HG02642 (cell line): ENCODE data around the gene MAB21L4.

ENCODE experiments used
- ATAC-seq: cut with Tn5 transposase; IDR thresholded peaks from one replicate; pipeline ENCODE4 v1.9.1; 2021; ENCODE audit warnings: mild to moderate bottlenecking; ENCODE audit not compliant: unreplicated experiment, poor library complexity

MAB21L4 gene

DNA sequence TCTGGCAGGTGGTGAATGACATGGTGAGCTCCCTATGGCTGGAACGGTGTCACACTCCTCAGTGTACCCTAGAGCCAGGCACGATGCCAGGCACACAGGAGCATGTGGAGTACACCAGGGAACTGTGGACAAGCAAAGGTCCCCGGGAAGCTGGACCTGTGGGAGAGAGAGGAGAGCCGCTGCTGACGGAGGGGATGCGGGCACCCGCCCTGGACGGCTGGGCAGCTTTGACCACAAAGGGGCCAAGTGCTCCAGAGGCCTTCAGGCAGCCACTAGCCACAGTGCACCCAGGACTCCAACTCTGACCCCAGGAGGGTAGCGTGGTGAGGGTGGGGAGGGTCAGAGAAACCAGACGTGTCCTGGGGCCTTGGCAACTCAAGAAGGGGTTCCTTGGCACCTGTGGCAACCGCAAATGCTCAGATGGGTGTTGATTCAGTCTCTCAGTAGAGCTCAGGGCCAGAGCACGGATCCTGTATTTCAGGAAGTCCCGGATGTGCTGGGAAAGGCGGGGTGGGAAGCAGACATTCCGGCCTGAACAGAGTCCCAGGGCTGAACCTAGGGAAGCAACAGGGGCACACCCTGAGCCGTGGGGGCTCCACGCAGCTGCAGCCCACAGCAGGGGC is 2.3 kb upstream of the MAB21L4 start:
- no peak for ATAC-seq

DNA sequence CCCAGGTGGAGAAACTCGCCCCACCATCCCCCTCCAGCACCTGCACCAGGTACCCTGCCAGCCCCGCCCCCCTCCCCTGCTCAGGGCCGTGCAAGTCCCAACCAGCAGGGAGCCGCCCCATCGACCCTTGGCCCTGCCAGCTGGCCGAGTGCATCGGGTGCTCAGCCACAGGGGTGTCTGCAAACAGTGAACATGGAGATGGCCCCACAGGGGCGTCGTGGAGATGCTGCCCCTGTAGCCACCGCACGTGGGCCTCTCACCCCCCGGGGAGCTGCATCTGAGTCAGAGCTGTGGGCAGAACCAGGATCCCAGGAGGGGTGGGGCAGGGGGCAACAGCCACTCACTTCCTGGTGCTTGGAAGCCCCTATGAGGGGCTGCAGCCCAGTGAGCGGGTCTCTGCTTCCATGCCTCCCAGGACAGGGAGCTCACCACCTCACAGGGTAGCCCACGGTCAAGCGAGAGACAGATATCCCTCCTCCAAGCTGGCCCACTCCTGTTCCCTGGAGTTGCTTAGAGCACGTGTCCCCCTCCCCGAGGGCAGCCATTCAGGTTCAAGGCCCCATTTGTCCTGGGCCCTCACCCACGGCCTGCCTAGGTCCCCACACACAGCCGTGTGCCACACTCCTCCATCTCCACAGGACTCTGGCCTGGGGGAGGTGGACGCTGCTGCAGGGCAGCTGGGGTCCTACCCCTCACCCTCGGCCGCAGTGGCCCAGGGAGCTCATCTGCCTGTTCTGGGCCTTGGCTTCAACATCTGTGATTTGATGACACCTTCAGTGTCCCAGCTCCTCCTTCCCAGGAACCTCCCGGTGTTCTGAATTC is 1.1 kb upstream of the MAB21L4 start:
- no peak for ATAC-seq

DNA sequence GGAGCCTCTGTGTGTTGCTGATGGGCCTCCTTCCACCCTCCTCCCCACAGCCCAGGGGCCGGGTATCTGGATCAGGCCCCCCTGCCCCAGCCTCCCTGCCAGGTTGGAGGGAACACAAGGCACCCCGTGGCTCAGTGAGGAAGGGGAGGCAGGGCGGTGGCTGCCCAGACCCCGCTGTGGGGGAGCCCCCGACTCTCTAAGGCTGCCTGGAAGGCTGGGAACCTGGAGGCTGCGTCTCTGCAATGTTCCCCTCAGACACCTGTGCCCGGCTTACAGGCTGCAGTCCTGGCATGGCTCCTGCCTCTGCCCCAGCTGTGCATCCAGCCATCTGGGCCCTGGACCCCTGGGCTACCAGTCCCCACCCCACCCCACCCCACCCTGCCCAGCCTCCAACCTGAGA is 438 bp upstream of the MAB21L4 start:
- no peak for ATAC-seq

- no peak for ATAC-seq
Measured at GRCh38 chr2:240894836-240895558, 959 bp downstream of the MAB21L4 start.

DNA sequence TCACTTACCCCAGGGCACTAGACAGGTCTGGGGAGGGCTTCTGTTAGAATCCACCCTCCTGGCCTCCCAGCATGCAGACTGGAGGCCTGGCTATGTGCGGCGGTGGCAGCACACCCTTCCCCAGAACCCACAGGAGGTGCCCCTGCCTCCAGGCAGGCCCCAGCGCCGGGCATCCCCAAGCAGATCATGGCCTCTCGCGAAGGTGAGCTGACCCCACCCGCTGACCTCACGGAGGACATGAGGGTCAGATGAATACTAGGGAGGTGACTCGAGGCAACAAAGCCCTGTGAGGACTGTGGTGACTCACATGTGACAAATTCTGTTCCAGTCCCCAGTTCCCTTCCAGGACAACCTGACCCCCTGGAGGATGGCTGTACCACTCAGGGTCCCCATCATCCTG is 1.9 kb downstream of the MAB21L4 start:
- no peak for ATAC-seq

- ATAC-seq, result no peak
Measured at GRCh38 chr2:240893363-240893844, 2.6 kb downstream of the MAB21L4 start.

DNA sequence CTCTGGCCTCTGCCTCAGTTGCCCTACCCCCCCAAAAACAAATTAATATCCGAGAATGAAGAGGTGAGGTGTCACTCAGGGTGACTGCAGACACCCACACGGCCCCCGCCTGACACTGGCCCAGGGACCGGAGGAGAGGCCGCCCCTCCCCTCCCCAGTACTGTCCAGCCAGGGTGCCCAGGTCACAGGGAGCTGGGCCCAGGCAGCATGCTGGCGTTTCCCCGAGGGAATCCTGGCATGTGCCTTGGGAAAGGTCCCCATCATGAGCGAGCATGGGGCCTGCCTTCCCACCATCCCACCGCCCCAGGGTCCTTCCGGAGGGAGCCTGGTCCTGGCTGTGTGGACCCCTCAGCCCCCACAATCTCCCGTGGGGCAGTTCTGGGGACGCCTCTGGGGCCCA is 3.0 kb downstream of the MAB21L4 start:
- no peak for ATAC-seq

DNA sequence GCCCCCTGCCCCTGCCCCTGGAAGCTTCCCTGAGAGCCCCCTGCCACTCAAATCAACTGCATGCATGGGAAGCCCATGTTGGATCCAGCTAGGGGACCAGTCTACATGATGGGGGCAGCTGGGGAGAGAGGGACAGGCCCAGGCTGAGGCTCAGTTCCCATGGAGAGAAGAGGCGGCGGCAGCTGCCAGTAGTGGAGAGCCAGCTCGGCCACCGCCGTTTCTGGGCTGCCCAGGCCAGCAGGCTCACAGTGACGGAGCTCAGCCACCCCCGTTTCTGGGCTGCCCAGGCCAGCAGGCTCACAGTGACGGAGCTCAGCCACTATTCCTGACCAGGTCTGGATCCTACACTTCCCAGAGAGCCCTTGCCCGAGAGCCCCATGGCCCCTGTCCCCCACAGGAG is 3.6 kb downstream of the MAB21L4 start:
- ATAC-seq, result no peak

GRCh38 chr2:240891492-240892340 is 4.2 kb downstream of the MAB21L4 start:
- no peak for ATAC-seq

- ATAC-seq, result no peak
Measured at GRCh38 chr2:240890691-240891090, 5.3 kb downstream of the MAB21L4 start.

DNA sequence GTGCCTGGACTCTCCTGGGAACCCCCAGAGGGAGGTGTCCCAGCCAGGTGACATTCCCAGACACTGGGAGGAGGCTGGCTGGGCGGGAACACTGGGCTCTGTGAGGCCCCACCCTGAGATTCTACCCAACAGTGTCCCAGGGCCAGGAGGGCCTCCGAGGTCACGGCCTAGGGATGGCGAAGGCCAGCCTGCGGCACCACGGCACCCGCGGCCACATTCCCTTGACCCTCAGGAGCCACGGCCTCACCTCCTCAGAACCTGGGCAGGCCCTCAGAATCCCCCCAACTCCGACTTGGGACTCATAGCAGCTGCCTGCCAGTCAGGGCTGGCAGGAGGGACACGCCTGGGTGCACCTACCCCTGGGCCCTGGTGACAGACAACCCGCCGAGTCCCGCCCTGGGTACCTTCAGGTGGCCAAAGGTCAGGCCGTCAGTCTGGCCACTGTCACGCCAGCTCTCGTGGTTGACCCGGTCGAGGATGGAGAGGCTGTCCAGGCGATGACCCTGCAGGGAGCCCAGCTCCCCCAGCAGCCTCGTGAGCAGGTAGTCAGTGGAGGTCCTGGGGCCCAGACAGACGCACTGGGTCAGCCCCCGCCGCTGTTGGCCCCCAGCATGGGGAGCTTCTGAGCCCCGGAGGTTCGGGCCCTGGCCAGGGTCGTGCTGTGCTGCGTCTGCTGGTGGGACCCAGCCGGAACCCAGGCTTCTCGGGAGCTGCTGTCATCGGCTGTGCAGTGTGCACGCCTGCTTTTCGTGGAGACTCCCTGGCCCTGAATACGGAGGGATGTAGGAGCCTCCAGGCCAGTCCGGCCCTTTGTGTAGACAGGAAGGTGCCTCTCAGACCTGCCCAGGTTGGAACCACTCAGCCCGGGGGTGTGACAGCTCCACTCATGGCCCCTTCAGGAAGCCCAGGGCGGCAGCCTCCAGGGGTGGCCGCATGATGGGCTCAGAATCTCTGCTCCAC is 6.1 kb downstream of the MAB21L4 start:
- no peak for ATAC-seq

- ATAC-seq, result no peak
Measured at GRCh38 chr2:240888890-240889573, 6.9 kb downstream of the MAB21L4 start.

DNA sequence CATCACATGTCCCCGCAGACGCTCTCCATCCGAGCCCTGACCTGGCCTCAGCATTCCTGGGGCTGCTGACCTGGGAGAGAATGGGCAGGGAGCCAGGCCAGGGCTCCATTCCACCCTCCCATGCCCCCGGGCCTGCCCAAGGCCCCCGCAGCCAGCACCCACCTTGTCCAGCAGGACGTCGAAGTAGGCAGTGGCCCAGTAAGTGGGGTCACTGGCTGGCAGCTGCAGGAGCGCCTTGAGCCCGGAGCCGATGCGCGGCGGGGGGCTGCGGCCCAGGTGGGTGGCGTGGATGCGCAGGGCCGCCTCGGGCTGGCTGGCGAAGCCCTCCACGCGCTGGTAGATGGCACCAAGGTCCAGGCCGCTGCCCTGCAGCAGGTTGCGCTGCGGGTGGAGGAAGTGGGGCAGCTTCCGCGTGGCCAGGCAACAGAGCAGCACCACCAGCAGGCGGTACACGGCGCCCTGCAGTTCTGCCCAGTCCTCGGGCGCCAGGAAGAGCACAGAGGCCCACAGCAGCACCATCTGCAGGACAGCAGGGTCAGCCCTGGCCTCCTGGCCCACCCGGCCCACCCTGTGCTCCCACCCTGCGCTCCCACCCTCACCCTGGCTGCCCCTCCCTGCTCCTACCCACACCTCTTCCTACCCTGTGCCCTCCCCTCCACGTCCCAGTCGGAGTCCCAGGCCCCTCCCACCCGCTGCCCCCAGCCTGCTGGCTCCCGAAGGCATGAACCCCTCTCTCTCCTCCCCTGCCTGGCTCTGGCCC is 7.6 kb downstream of the MAB21L4 start:
- no peak for ATAC-seq

GRCh38 chr2:240887631-240888030 is 8.3 kb downstream of the MAB21L4 start:
- ATAC-seq, result no peak

GRCh38 chr2:240886678-240887609 is 9.0 kb downstream of the MAB21L4 start:
- no peak for ATAC-seq

DNA sequence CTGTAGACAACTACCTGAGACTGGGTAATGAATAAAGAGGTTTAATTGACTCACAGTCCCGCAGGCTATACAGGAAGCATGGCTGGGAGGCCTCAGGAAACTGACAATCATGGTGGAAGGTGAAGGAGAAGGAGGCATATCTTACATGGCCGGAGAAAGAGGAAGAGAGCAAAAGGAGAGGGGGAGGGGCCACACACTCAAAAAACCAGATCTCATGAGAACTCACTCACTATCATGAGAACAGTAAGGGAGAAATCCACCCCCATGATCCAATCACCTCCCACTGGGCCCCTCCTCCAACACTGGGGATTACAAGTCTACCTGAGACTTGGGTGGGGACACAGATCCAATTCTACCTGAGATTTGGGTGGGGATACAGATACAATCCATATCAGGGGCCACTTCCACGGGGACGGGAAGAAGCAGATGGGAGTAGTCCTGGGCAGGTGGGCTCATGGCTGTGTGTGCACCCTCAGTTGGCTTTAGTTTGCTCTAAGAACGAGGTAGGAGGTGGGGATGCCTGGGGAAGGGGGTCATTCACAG is 9.9 kb downstream of the MAB21L4 start:
- no peak for ATAC-seq

- no peak for ATAC-seq
Measured at GRCh38 chr2:240885566-240885965, 10.4 kb downstream of the MAB21L4 start.
